ENCODE data around the gene APC.

The APC gene

DNA sequence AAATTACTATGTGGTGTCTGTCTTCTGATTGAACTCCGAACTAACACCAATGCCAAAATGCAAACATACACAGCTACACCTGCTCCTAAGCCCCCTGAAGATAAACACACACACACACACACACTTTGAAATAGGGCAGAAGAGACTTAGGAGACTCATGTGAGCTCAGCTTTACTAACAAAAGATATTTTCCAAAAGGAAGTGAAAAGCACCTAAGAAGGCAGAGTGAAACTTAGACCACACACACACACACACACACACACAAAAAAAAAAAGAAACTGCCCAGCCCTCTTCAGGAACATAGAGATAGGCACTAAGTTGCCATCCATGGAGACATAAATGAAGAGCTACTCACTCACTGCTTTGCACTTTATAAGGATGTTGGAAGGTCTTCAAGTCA, 45.2 kb upstream of the APC start:
- no peak for DNase-seq
- no peak overlapping the region for H2BK120ac ChIP-seq (ENCODE audit: low read depth, low read length)
- H2BK5ac ChIP-seq (ENCODE audit: low read length): no peak overlapping the region
- peaks cover 3% of the 10 kb centered on the region for H3K4me1 ChIP-seq (ENCODE audit: control insufficient read depth, low read depth, low read length)
- H2BK15ac ChIP-seq (replicated peaks; ENCODE audit: low read depth): no peak overlapping the region
- H3K9ac ChIP-seq (ENCODE audit: low read length): no peak overlapping the region
- H3K27me3 ChIP-seq (ENCODE audit: insufficient read depth, low read length, poor library complexity): no peaks in the 10 kb centered on the region
- no peak overlapping the region for H3K56ac ChIP-seq (ENCODE audit: low read length)
- no peak overlapping the region for H2AK5ac ChIP-seq (ENCODE audit: low read length)
- no peak overlapping the region for H3K4me3 ChIP-seq (ENCODE audit: low read length)
- H3K79me1 ChIP-seq (ENCODE audit: low read length): no peaks in the 10 kb centered on the region
- H4K5ac ChIP-seq (ENCODE audit: low read length): no peak overlapping the region
- H3K79me2 ChIP-seq (ENCODE audit: control insufficient read depth, insufficient read depth, low read length): no peaks in the 10 kb centered on the region
- H3K27ac ChIP-seq (ENCODE audit: low read depth, low read length): no peak overlapping the region
- WGBS (ENCODE audit: extremely low coverage, insufficient coverage, low lambda C conversion rate): no CpG with 5 or more reads among the region's 1 CpG
- H4K8ac ChIP-seq (ENCODE audit: low read depth, low read length): no peak overlapping the region
- H3K23ac ChIP-seq (ENCODE audit: low read length): no peak overlapping the region
- H3K18ac ChIP-seq (ENCODE audit: low read length): no peak overlapping the region
- H3K36me3 ChIP-seq (ENCODE audit: control insufficient read depth, insufficient read depth, low read length): no peaks in the 10 kb centered on the region
- no peak overlapping the region for H3K4me2 ChIP-seq (ENCODE audit: low read length)
- H3K4ac ChIP-seq (ENCODE audit: low read depth, low read length): no peak overlapping the region

DNA sequence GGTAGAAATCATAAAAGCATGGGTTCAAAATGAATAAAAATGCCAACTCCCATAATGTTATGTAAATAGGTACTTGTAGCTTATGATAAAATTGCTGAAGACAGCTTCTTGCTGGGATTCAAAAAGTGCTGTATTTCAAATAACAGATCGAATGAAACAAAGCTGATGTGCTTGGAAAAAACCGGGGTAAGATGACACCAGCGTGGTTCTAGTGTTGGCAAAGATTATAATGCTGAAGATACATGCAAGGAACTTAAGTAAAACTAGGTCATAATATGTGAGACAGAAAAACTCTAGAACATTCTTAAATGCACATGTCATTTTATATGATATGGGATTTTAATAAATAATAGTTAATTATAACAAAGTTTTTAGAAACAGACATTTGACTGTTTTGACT, 44.4 kb upstream of the APC start:
- no peak overlapping the region for H3K4me3 ChIP-seq (ENCODE audit: low read length)
- H2BK120ac ChIP-seq (ENCODE audit: low read depth, low read length): no peak overlapping the region
- DNase-seq: no peak
- H3K18ac ChIP-seq (ENCODE audit: low read length): no peak overlapping the region
- H3K4ac ChIP-seq (ENCODE audit: low read depth, low read length): no peak overlapping the region
- peaks cover 3% of the 10 kb centered on the region for H3K4me1 ChIP-seq (ENCODE audit: control insufficient read depth, low read depth, low read length)
- no peaks in the 10 kb centered on the region for H3K27me3 ChIP-seq (ENCODE audit: insufficient read depth, low read length, poor library complexity)
- H3K9ac ChIP-seq (ENCODE audit: low read length): no peak overlapping the region
- no peak overlapping the region for H4K8ac ChIP-seq (ENCODE audit: low read depth, low read length)
- H3K23ac ChIP-seq (ENCODE audit: low read length): no peak overlapping the region
- H3K4me2 ChIP-seq (ENCODE audit: low read length): no peak overlapping the region
- H4K5ac ChIP-seq (ENCODE audit: low read length): no peak overlapping the region
- no CpG with 5 or more reads among the region's 3 CpGs for WGBS (ENCODE audit: extremely low coverage, insufficient coverage, low lambda C conversion rate)
- H3K56ac ChIP-seq (ENCODE audit: low read length): no peak overlapping the region
- H2BK15ac ChIP-seq (replicated peaks; ENCODE audit: low read depth): no peak overlapping the region
- H3K27ac ChIP-seq (ENCODE audit: low read depth, low read length): no peak overlapping the region
- H2BK5ac ChIP-seq (ENCODE audit: low read length): no peak overlapping the region
- H2AK5ac ChIP-seq (ENCODE audit: low read length): no peak overlapping the region
- H3K36me3 ChIP-seq (ENCODE audit: control insufficient read depth, insufficient read depth, low read length): no peaks in the 10 kb centered on the region
- no peaks in the 10 kb centered on the region for H3K79me2 ChIP-seq (ENCODE audit: control insufficient read depth, insufficient read depth, low read length)
- H3K79me1 ChIP-seq (ENCODE audit: low read length): no peaks in the 10 kb centered on the region

GRCh38 chr5:112694853-112695709, 42.6 kb upstream of the APC start:
- Histone ChIP-seq H3K9ac (ENCODE audit: low read length) (no peak overlapping the region), H2BK5ac (ENCODE audit: low read length) (no peak overlapping the region), H3K23ac (ENCODE audit: low read length) (no peak overlapping the region), H3K4me3 (ENCODE audit: low read length) (no peak overlapping the region), H3K27me3 (ENCODE audit: insufficient read depth, low read length, poor library complexity) (no peaks in the 10 kb centered on the region), H3K56ac (ENCODE audit: low read length) (no peak overlapping the region), H3K4me1 (ENCODE audit: control insufficient read depth, low read depth, low read length) (peaks cover 3% of the 10 kb centered on the region), H3K4me2 (ENCODE audit: low read length) (no peak overlapping the region), H3K27ac (ENCODE audit: low read depth, low read length) (no peak overlapping the region), H2BK15ac (replicated peaks; ENCODE audit: low read depth) (no peak overlapping the region), H2AK5ac (ENCODE audit: low read length) (no peak overlapping the region), H3K79me1 (ENCODE audit: low read length) (no peaks in the 10 kb centered on the region), H3K79me2 (ENCODE audit: control insufficient read depth, insufficient read depth, low read length) (no peaks in the 10 kb centered on the region), H4K5ac (ENCODE audit: low read length) (no peak overlapping the region), H4K8ac (ENCODE audit: low read depth, low read length) (no peak overlapping the region), H3K18ac (ENCODE audit: low read length) (no peak overlapping the region), H2BK120ac (ENCODE audit: low read depth, low read length) (no peak overlapping the region), H3K36me3 (ENCODE audit: control insufficient read depth, insufficient read depth, low read length) (no peaks in the 10 kb centered on the region), H3K4ac (ENCODE audit: low read depth, low read length) (no peak overlapping the region)
- WGBS (ENCODE audit: extremely low coverage, insufficient coverage, low lambda C conversion rate): no CpG with 5 or more reads among the region's 3 CpGs
- DNase-seq: no peak

GRCh38 chr5:112696786-112697185, 40.9 kb upstream of the APC start:
- no CpG with 5 or more reads among the region's 5 CpGs for WGBS (ENCODE audit: extremely low coverage, insufficient coverage, low lambda C conversion rate)

GRCh38 chr5:112697322-112697721, 40.4 kb upstream of the APC start:
- no peak overlapping the region for H4K5ac ChIP-seq (ENCODE audit: low read length)
- no peak overlapping the region for H2BK15ac ChIP-seq (replicated peaks; ENCODE audit: low read depth)
- H2BK120ac ChIP-seq (ENCODE audit: low read depth, low read length): no peak overlapping the region
- no peak for DNase-seq
- no peak overlapping the region for H3K4me2 ChIP-seq (ENCODE audit: low read length)
- H2BK5ac ChIP-seq (ENCODE audit: low read length): no peak overlapping the region
- no peak overlapping the region for H4K8ac ChIP-seq (ENCODE audit: low read depth, low read length)
- H3K23ac ChIP-seq (ENCODE audit: low read length): no peak overlapping the region
- no peaks in the 10 kb centered on the region for H3K79me1 ChIP-seq (ENCODE audit: low read length)
- no peaks in the 10 kb centered on the region for H3K4me1 ChIP-seq (ENCODE audit: control insufficient read depth, low read depth, low read length)
- H3K79me2 ChIP-seq (ENCODE audit: control insufficient read depth, insufficient read depth, low read length): no peaks in the 10 kb centered on the region
- no peak overlapping the region for H3K56ac ChIP-seq (ENCODE audit: low read length)
- no peak overlapping the region for H3K27ac ChIP-seq (ENCODE audit: low read depth, low read length)
- no peak overlapping the region for H3K4ac ChIP-seq (ENCODE audit: low read depth, low read length)
- H3K18ac ChIP-seq (ENCODE audit: low read length): no peak overlapping the region
- no peaks in the 10 kb centered on the region for H3K27me3 ChIP-seq (ENCODE audit: insufficient read depth, low read length, poor library complexity)
- no peak overlapping the region for H3K9ac ChIP-seq (ENCODE audit: low read length)
- H2AK5ac ChIP-seq (ENCODE audit: low read length): no peak overlapping the region
- WGBS (ENCODE audit: extremely low coverage, insufficient coverage, low lambda C conversion rate): no CpG with 5 or more reads among the region's 2 CpGs
- H3K4me3 ChIP-seq (ENCODE audit: low read length): no peak overlapping the region
- no peaks in the 10 kb centered on the region for H3K36me3 ChIP-seq (ENCODE audit: control insufficient read depth, insufficient read depth, low read length)

More at GRCh38 chr5:112696786-112697185, 40.9 kb upstream of the APC start:
- H3K79me1 ChIP-seq (ENCODE audit: low read length): no peaks in the 10 kb centered on the region
- no peak overlapping the region for H2BK120ac ChIP-seq (ENCODE audit: low read depth, low read length)
- H2AK5ac ChIP-seq (ENCODE audit: low read length): no peak overlapping the region
- H3K79me2 ChIP-seq (ENCODE audit: control insufficient read depth, insufficient read depth, low read length): no peaks in the 10 kb centered on the region
- H3K27me3 ChIP-seq (ENCODE audit: insufficient read depth, low read length, poor library complexity): no peaks in the 10 kb centered on the region
- H3K4ac ChIP-seq (ENCODE audit: low read depth, low read length): no peak overlapping the region
- H3K23ac ChIP-seq (ENCODE audit: low read length): no peak overlapping the region
- no peaks in the 10 kb centered on the region for H3K4me1 ChIP-seq (ENCODE audit: control insufficient read depth, low read depth, low read length)
- no peak overlapping the region for H3K4me3 ChIP-seq (ENCODE audit: low read length)
- H2BK5ac ChIP-seq (ENCODE audit: low read length): no peak overlapping the region
- H4K5ac ChIP-seq (ENCODE audit: low read length): no peak overlapping the region
- no peak overlapping the region for H3K4me2 ChIP-seq (ENCODE audit: low read length)
- H3K36me3 ChIP-seq (ENCODE audit: control insufficient read depth, insufficient read depth, low read length): no peaks in the 10 kb centered on the region
- no peak overlapping the region for H3K27ac ChIP-seq (ENCODE audit: low read depth, low read length)
- no peak overlapping the region for H3K18ac ChIP-seq (ENCODE audit: low read length)
- no peak overlapping the region for H2BK15ac ChIP-seq (replicated peaks; ENCODE audit: low read depth)
- H3K56ac ChIP-seq (ENCODE audit: low read length): no peak overlapping the region
- no peak overlapping the region for H3K9ac ChIP-seq (ENCODE audit: low read length)
- no peak for DNase-seq
- H4K8ac ChIP-seq (ENCODE audit: low read depth, low read length): no peak overlapping the region

DNA sequence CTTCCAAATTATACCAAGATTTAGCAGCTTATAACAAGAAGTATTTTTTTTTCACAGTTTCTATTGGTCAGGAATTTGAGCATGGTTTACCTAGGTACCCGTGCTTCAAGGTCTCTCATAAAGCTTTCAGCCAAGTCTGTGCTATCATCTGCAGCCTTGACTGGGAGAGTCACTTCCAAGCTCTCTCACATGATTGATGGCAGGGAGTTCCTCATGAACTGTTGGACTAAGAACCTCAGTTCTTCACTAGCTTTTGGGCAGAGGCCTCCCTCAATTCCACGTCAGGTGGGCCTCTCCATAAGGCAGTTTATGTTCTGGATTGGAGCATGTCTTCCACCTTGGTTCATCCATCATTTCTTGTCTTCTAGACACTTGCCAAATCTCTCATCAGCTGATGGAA, 39.9 kb upstream of the APC start:
- H4K8ac ChIP-seq (ENCODE audit: low read depth, low read length): no peak overlapping the region
- DNase-seq: no peak
- WGBS (ENCODE audit: extremely low coverage, insufficient coverage, low lambda C conversion rate): no CpG with 5 or more reads among the region's 2 CpGs
- H3K4me3 ChIP-seq (ENCODE audit: low read length): no peak overlapping the region
- H3K79me1 ChIP-seq (ENCODE audit: low read length): no peaks in the 10 kb centered on the region
- H3K27me3 ChIP-seq (ENCODE audit: insufficient read depth, low read length, poor library complexity): no peaks in the 10 kb centered on the region
- no peaks in the 10 kb centered on the region for H3K79me2 ChIP-seq (ENCODE audit: control insufficient read depth, insufficient read depth, low read length)
- H3K36me3 ChIP-seq (ENCODE audit: control insufficient read depth, insufficient read depth, low read length): no peaks in the 10 kb centered on the region
- no peaks in the 10 kb centered on the region for H3K4me1 ChIP-seq (ENCODE audit: control insufficient read depth, low read depth, low read length)
- H2BK5ac ChIP-seq (ENCODE audit: low read length): no peak overlapping the region
- H3K4me2 ChIP-seq (ENCODE audit: low read length): no peak overlapping the region
- no peak overlapping the region for H3K27ac ChIP-seq (ENCODE audit: low read depth, low read length)
- H3K9ac ChIP-seq (ENCODE audit: low read length): no peak overlapping the region
- no peak overlapping the region for H4K5ac ChIP-seq (ENCODE audit: low read length)
- no peak overlapping the region for H3K18ac ChIP-seq (ENCODE audit: low read length)
- H2AK5ac ChIP-seq (ENCODE audit: low read length): no peak overlapping the region
- H3K23ac ChIP-seq (ENCODE audit: low read length): no peak overlapping the region
- H3K56ac ChIP-seq (ENCODE audit: low read length): no peak overlapping the region
- no peak overlapping the region for H3K4ac ChIP-seq (ENCODE audit: low read depth, low read length)
- no peak overlapping the region for H2BK15ac ChIP-seq (replicated peaks; ENCODE audit: low read depth)
- no peak overlapping the region for H2BK120ac ChIP-seq (ENCODE audit: low read depth, low read length)
